Fibroblast of skin of left biceps (primary cell): ENCODE data around the gene CIZ1.
A peak's percentile ranks its signal among the peaks of the same experiment; 100 is the strongest.

Experiments
- DNase-seq, 2 experiments: peaks; one replicate each; pipeline ENCODE4 v3.0.0-alpha.2; 2013; ENCODE audit warnings: low read depth in 2 of 2

The CIZ1 gene

DNA sequence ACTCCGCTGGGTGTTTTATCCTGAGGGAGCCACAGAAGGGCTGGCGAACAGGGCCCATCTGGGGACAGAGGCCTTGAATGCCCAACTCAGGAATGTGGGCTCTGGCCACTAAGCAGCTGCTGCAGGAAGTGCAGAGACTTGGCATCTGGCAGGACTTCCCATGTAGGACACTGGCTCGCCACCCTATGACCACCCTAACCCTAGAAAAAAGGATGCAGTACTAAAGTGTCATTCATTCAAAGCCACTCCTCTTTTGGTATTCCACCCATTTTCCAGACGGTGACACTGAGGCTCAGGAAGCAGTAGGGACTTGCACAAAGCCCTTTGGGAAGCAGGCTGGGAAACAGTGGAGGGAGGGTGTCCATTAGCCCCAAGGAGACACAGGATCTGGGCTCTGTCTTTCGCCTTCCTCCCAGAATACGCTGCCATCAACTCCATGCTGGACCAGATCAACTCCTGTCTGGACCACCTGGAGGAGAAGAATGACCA, 28.3 kb downstream of the CIZ1 start:
- no peak for DNase-seq

DNA sequence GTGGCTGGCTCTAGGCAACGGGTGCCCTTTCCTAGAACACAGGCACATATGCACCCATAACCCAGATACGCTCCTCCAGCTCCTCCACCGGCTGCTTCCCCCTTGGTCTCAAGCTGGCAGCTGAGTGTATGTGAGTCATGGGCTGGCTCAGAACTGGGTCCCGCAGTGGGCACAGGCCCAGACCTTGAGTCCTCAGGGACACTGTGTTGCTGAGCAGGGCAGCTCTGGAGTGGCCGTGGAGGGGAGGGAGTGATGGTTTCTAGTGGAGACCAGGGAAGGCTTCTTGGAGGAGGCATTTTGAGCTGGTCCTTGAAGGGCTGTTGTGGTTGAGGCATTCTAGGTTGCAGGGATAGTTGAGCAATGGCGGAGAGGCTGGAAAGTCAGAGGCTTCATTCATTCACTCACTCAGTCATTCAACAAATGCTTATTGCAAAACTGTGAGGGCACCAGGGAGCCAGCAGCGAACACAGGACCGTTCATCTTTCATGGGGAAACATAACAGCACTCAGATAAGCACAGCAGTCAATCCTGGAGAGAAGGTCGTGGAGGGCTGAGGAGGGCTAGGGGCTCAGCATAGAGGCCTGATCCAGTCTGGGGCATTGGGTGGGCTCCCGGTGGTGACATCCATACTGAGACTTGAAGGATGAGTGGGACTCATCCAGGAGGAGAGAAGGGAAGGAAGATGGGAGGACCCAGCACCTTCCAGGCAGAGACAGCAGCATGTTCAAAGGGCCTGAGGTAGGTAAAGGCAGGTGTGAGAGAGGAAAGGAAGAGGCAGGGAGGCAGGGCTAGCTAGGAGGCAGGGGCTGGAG, 29.0 kb downstream of the CIZ1 start:
- no peak for DNase-seq

DNA sequence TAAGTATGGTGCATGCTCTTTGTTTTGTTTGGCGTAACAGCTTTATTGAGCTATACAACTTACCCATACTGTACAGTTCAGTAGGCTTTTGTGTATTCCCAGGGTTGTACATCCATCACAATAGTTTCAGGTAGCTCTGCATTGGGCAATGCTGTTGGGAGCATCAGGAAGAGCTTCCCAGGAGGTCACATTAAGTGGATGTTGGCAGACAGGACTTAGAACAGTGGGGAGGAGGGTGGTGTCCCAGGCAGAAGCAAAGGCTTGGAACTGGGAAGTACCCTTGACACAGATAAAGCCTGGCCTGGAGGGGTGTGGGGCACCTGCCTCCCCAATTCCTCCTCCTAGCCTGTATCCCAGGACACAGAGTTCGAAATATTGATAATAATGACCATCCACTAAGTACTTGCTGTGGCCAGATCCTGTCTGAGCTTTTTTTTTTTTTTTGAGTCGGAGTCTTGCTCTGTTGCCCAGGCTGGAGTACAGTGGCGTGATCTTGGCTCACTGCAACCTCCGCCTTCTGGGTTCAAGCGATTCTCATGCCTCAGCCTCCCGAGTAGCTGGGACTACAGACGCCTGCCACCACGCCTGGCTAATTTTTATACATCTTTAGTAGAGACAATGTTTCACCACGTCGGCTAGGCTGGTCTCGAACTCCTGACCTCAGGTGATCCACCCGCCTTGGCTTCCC, 30.0 kb downstream of the CIZ1 start:
- no peak for DNase-seq

DNA sequence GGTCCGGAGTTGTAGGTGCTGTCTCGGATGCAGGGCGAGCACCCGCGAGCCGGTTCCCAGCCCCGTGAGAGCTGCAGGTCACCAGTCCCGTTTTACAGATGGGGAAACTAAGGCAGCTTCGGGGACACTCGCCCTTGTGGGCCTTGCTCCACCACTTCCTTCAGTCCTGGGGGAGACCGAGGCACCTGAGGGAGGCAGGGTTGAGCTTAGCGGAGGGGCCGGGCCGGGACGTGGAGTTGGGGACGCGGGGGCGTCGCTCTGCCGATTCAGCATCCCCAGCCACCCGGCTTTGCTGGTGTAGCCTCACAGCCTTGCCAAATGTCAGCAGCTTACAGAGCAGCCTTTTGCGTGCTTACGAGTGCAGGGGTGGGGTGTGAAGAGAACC, 30.8 kb downstream of the CIZ1 start:
- no peak for DNase-seq

DNA sequence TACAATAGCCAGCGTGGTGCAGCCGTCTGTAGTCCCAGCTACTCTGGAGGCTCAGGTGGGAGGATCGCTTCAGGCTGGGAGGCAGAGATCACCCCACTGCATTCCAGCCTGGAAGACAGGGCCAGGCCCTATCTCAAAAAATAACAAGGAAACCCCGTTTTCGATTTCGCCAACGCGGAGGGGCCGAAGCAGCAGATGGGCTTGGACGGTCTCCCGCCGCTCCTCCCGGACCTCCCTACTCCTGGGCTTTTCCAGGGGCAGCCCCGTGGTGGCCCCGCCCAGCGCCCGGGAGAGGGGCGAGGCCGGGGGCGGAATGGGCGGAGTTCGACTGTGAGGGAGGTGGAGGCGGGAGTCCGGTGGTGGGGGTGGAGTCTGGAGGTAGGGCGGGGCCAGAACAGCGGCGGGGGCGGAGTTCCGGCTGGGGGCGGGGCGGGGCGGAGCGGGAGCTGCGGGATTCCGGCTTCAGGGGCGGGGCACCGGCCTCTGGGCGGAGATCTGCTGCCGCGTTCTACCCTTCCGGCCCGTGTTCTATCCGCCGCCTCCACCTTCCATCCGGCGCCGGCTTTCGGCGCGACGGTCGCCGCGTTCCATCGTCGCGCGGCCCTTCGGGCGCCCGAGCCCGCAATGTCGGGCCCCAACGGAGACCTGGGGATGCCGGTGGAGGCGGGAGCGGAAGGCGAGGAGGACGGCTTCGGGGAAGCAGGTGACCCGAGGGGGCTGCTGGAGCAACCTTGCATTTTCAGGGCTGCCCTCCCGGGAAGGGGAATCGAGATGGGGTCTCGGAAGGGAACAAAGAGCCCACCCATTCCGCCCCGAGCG, 31.4 kb downstream of the CIZ1 start, which contains the start of gene BBLN:
Gene BBLN (plus strand): TSS at position 482 of the 819 bp plus-strand sequence. CDS start 143 bp downstream, at position 625.
- DNase-seq = peak; percentile 85 to 88

DNA sequence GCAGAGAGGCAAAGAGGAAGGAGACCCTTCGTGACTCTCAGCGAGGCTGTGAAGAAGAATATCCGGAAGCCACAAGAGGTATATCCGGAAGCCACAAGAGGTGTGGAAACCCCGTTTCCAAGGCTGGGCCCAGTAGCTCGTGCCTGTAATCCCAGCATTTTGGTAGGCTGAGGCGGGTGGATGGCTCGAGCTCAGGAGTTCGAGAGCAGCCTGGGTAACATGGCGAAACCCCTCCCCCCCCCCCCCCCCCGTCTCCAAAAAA, 31.9 kb downstream of the CIZ1 start:
- DNase-seq = no peak

DNA sequence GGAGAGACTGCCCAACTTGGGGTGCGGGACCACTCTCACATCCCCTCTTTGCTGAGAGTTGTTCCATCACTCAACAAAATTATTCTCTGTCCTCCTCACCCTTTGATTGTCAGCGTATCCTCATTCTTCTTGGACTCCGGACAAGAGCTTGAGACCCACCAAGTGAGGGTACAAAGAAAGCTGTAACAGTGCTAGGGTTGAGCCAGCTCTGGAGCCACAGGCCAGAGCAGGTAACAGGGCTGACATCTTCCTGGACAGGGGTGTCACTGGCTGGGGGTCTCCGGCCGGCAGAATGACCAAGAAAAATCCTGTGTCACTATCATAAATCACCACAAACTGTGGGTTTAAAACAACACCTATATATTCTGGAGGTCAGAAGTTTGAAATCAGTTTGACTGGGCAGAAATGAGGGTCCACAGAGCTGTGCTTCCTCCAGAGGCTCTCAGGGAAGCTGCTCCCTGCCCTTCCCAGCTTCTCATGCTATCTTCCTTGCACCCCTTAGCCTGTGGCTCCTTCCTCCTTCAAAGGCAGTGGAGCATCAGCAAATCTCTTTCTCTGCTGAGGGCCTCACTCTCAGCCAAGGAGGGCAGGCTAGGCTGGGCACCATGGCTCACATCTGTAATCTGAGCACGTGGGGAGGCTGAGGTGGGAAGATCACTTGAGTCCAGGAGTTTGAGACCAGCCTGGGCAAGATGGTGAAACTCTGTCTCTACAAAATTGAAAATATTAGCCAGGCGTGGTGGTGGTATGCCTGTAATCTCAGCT, 35.5 kb downstream of the CIZ1 start:
- DNase-seq = no peak

DNA sequence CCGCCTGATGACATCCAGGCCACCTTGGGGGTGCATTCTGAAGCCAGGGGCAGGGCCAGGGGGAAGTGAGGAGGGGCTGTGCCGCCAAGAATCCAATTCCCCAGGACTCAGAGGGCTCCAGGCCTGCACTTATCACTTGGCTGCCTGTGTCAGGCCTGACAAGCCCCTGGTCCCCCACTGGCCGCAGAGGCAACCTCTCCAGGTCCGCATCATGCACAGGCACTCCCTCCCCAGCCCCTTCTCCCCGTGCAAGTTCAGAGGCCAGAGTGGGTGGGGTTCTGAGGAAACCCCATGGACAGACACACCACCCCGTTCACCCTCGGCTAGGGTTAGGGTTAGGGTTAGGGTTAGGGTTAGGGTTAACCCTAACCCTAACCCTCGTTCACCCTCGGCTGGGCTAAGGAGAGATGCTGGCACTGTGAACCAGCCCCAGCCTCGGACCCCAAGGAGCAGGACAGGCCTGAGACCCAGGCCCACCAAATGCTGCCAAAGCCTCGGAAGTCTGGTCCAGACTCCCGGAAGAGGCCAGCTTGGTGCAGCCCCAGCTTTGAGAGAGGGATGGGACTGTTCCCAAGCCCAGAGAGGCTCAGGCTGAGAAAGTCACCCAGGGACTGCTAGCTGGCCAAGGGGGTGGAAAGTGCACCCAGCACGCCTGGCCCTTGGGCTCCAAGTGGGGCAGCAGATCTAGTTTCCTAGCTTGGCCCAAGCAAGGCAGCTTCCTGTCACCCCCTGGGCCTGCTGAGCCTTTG, 37.3 kb downstream of the CIZ1 start:
- DNase-seq = no peak

DNA sequence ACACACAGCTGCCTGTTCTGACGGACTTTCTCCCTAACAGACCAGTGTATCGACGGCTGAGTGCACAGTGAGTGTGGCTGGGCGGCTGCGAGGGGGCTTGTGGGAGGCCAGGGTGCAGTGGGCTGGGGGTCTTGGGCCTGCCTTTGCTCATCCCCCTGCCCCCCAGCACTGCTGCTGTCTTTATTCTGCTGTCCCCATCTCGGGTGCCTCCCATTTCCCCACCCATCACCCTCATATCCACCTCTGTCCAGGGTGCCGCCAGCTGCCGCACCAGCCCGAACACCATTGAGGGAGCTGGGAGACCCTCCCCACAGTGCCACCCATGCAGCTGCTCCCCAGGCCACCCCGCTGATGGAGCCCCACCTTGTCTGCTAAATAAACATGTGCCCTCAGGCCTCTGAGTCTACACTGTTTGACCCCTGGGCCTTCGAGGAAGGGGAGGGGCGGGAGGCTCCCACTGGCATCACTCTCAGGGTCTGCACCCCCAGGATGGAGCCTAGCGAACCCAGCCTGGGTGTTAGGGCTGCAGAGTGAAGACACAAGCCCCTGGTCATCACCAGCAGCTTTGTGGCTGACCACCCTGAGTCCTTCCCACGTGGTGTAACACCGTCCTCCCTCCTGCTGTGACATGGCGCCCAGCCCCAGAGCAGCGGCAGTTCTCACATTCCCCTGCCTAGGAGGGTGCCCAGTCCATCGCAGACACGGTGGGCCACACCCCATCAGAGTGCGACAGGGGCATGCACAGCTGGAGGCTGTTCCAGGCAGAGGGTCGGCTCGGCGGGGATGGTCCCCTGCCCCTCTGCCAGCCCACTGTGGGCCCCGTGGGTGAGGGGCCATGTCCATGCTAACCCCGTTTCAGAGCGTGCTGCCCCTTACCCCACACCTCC, 38.1 kb downstream of the CIZ1 start:
- DNase-seq = no peak

DNA sequence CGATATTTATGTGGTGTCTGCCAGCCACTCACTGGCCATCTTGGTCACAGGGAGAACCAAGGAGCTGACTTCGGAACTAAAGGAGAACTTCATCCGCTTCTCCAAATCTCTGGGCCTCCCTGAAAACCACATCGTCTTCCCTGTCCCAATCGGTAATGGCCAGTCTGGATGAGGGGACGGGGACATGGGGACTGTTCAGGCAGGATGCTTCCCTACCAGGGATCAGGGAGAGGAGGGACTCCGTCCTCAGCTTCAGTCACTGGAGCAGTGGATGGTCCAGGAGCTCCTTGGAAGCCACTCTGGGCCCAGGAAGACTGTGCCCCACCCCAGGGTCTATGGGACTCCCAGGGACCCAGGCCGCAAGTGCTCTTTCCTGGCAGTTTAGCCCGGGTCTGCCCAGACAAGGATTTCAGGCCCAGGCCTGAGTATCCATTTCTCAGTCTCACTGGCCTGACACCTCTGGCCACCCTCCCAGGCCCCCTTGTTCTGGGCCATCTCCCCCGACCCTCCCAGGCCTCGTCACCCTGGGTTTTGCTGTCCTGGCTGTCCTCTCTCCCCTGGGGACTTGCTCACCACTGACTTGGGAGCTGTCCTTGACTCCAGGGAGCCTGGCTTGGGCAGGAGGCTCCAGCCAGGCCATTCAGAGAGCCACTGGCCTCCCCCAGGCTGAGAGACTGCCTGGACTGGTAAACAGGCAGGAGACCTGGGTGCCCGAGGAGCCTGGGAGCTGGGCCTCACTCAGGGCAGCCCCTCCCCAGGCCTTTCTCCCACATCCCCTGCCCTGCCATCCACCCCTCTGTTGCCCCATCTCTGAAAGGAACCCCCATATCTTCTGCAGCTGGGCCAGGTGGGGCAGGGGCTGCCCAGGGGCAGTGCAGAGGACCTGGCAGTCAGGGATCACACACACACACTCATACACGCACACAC, 39.0 kb downstream of the CIZ1 start:
- DNase-seq = no peak

DNA sequence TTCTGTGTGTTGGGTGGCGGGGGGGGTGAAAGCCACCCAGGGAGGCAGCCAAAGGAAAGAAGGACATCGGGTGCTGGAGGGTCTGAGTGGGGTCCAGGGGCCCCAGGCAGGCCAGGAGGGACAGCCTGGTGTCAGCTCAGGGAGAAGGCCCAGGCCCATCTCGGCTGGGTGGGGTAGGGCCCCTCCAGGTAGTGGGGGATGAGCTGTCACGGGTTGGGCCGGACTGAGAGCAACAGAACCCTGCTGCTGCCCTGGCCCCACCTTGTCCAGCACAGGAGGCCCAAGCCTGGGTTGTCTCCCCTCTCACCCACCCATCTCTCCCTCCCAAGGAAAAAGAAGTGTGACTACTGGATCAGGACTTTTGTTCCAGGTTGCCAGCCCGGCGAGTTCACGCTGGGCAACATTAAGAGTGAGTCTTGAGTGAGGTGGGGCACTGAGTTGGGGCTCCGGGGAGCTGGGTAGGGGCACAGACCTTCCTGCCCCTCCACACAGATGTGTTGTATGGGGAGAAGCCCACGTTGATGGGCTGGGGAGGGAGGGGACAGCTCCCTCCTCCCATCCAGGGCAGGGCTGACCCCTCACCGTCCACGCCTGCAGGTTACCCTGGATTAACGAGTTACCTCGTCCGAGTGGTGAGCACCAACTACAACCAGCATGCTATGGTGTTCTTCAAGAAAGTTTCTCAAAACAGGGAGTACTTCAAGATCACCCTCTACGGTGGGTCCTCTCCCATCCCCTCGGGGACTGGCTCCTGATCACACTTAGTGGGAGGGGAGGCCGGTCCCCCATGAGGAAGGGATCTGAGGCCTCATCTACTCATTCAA, 39.9 kb downstream of the CIZ1 start:
- no peak for DNase-seq

DNA sequence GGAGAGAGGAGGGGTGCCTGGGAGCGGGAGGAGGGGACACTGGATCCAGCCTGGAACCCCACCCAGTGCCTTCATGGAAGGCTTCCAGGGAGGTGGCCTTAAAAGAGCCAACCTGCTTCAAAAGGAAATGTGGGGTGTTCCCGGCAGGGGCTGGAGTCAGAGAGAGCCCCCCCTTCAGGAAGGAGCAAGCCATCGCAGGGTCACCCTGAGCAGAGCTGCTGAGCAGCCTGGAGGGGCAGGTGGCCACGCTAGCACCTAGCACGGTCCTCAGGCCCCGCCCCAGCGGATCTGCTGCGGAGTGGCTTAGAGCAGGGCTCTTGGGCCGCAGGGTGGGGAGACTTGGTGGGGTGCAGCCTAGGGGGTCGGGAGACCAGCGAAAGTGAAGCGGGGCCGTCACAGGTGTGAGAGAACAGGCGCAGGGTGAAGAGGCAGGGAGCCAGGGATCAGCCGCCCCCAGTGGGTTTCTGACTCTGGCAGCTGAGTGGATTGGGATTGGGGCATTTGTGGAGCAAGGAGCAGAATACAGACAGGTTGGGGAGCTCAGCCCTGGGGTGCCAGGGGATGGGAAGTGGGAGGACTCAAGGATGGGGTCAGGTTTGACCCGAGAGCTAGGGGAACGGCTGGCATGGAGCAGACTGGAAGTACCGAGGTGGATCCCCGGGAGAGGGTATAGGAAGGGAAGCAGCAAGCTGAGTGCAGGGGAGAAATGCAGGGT, 40.6 kb downstream of the CIZ1 start:
- DNase-seq = no peak

DNA sequence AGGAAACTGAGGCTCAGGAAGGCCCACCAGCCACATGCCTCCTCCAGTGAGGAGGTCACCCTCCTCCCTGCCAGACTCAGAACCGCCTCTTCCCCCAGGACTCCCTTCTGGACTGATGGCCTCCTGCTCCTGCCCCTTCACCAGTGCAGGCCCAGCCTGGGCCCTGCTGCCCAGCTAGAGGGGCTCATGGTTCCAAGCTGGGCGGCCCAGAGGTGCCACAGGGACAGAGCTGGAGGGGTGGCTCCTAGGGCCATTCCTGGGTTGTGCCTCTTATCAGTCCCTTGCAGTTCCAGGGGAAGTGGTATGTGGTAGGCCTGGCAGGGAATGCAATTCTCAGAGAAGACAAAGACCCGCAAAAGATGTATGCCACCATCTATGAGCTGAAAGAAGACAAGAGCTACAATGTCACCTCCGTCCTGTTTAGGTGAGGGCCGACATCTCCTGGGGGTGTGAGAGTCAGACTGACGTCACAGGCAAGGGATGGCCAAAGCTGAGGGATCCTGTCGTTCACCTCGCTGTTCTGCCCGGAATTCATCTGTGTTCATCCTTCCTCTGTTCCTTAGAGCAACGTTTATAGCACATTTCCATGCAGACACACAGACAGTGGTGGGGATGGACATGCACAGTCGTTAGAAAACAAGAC, 41.3 kb downstream of the CIZ1 start:
- DNase-seq = no peak

DNA sequence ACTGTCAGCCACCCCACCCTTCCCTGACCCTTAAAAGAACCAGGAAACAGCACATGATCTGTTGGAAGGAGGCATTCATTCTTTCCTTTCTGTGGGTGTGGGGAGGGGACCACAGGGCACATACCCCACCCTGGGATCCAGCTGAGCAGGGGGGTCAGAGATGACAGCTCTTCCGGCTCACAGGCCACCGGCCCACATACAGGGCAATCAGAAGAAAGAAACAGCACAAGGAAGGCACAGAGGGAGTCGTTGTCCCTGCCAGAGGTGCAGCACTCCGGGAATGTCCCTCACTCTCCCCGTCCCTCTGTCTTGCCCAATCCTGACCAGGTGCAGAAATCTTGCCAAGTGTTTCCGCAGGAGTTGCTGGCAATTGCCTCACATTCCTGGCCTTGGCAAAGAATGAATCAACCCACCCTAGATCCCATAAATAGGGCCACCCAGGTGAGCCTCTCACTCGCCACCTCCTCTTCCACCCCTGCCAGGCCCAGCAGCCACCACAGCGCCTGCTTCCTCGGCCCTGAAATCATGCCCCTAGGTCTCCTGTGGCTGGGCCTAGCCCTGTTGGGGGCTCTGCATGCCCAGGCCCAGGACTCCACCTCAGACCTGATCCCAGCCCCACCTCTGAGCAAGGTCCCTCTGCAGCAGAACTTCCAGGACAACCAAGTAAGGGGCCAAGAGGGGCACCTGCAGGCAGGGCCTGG, 42.2 kb downstream of the CIZ1 start, which contains the start of gene LCN2:
Gene LCN2 (plus strand): TSS at position 453 of the 701 bp plus-strand sequence. CDS start 73 bp downstream, at position 526.
- DNase-seq = no peak

DNA sequence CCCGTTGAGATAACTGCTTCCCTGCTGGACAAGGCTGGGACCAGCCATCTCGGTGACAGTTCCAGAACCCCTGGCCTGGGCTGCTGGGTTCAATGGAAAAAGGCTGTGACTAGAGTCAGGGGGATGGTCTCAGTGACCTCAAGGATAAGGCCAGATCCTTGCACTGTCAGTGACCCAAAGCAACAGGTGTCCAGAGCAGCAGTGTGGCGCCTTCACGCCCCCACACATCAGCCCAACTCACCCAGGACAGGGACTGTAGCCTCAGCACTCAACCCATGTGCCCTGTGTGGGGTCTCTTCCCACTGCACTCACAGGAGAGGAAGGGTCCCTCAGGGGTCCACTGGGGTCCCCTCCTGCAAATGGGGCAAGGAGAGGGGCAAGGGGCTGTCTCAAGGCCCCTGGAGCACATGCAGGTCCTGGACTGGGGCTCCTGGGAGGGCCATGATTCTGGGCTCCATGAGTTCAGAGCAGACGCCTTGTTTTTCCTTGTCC, 42.8 kb downstream of the CIZ1 start:
- no peak for DNase-seq

DNA sequence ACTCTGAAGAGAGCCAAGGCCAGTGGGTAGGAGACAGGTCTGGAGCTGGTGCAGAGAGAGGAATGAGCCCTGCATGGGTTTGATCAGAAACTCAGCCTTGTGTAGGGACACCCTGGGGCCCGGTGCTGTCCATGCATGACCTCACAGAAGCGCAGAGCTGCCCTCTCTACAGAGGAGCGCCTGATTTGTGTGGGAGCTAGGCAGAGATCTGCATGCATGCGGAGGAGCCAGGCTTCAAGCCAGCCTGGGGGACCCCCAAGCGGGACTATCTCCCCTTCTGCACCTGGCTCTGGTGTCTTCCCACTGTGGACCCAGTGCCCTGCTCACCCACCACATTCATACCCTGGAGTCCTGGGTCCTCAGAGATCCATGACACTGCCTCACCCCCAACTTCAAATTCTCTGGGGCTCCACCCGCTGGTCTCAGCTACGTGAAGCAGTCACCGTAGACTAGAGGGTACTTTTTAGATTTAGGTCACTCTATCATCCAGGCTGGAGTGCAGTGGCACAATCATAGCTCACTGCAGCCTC, 44.7 kb downstream of the CIZ1 start:
- no peak for DNase-seq
